Upper lobe of right lung (tissue), 1 donor: Measurements from ENCODE around the gene OR52R1. TPM values are rescaled to one million over a fixed set of nuclear protein-coding genes. Genes with fewer than 3 reads are reported as not detected.

Experiments used
- ATAC-seq: fragments of 200-7000 bp; cut with Tn5 transposase; one replicate; pipeline ENCODE4 v1.9.1; 2020; ENCODE audit warnings: mild to moderate bottlenecking, moderate library complexity
- DNase-seq: peaks from one replicate; pipeline ENCODE4 v3.0.0-alpha.2; 2020
- H3K27ac ChIP-seq: fragments of 200-600 bp; one replicate; pipeline ENCODE4 v1.8.0; 2022
- H3K27me3 ChIP-seq: fragments of 200-600 bp; one replicate; pipeline ENCODE4 v1.8.0; 2022; ENCODE audit warnings: mild to moderate bottlenecking
- H3K36me3 ChIP-seq: fragments of 200-600 bp; one replicate; pipeline ENCODE4 v1.8.0; 2022
- H3K4me1 ChIP-seq: fragments of 200-600 bp; one replicate; pipeline ENCODE4 v1.8.0; 2022
- H3K4me3 ChIP-seq: fragments of 200-600 bp; one replicate; pipeline ENCODE4 v1.8.0; 2022; ENCODE audit warnings: mild to moderate bottlenecking
- H3K9me3 ChIP-seq: fragments of 200-600 bp; one replicate; pipeline ENCODE4 v1.8.0; 2022
- CTCF ChIP-seq: fragments of 200-600 bp; IDR thresholded peaks from one replicate; pipeline ENCODE4 v1.8.0; 2022; ENCODE audit warnings: antibody characterized with exemption
- intact Hi-C: fragments of 100-400 bp; cut with DNase I; formaldehyde crosslinking; loops from one replicate; pipeline ENCODE4 v1.11.0; 2022
- total RNA-seq: library from RNA; stranded (reverse); fragmentation: NEBNext Ultra II Directional; extraction: Animal tissue kit (Norgen Biotek cat#: 25700); gene quantifications from one replicate; pipeline ENCODE4 v1.2.1, GENCODE V29; 2021
- donor health status: DM: no; HTN: yes; CAD: no; lungs with severe emphysema.

Gene OR52R1
- total RNA-seq, 1 donor from 2014 or later = not detected

GRCh38 chr11:4798427-4799183, 5.6 kb downstream of the OR52R1 start:
- Histone ChIP-seq H3K27ac (no peak overlapping the region), H3K4me3 (no peak overlapping the region), H3K36me3 (no peaks in the 10 kb centered on the region), H3K9me3 (no peaks in the 10 kb centered on the region), H3K4me1 (no peaks in the 10 kb centered on the region), H3K27me3 (no peaks in the 10 kb centered on the region)
- DNase-seq (no peak), ATAC-seq (no peak)
- TF ChIP-seq CTCF = no peak
- intact Hi-C loops = no loop called here

GRCh38 chr11:4797206-4797605, 7.0 kb downstream of the OR52R1 start:
- no peak overlapping the region for H3K27ac ChIP-seq
- ATAC-seq = no peak

GRCh38 chr11:4782454-4782853, 21.7 kb downstream of the OR52R1 start:
- DNase-seq = no peak
- H3K9me3 ChIP-seq = no peaks in the 10 kb centered on the region
- H3K27ac ChIP-seq = no peak overlapping the region
- H3K4me3 ChIP-seq = no peak overlapping the region
- H3K27me3 ChIP-seq = no peaks in the 10 kb centered on the region
- no peaks in the 10 kb centered on the region for H3K4me1 ChIP-seq
- TF ChIP-seq CTCF = no peak
- intact Hi-C loops = no loop called here
- no peak for ATAC-seq
- no peaks in the 10 kb centered on the region for H3K36me3 ChIP-seq

More at GRCh38 chr11:4797206-4797605, 7.0 kb downstream of the OR52R1 start:
- Histone ChIP-seq H3K4me3 (no peak overlapping the region), H3K27me3 (no peaks in the 10 kb centered on the region), H3K9me3 (no peaks in the 10 kb centered on the region), H3K4me1 (no peaks in the 10 kb centered on the region), H3K36me3 (no peaks in the 10 kb centered on the region)
- no peak for DNase-seq
- no peak for TF ChIP-seq CTCF
- intact Hi-C loops = no loop called here

GRCh38 chr11:4769838-4770237, 34.3 kb downstream of the OR52R1 start, which contains the start of gene OR51F1:
Gene OR51F1 (minus strand): TSS chr11:4769938. CDS start chr11:4769938, 0 bp downstream.
- H3K27ac ChIP-seq = no peak within 1 kb of the TSS
- no peaks in the 10 kb centered on the region for H3K4me1 ChIP-seq
- no peak for DNase-seq
- intact Hi-C loops = no loop called here
- no peaks in the 10 kb centered on the region for H3K27me3 ChIP-seq
- no peak within 1 kb of the TSS for H3K4me3 ChIP-seq
- no peaks in the 10 kb centered on the region for H3K36me3 ChIP-seq
- TF ChIP-seq CTCF = no peak
- H3K9me3 ChIP-seq = no peaks in the 10 kb centered on the region
- no peak for ATAC-seq

GRCh38 chr11:4768094-4768493, 36.1 kb downstream of the OR52R1 start:
- no peak for ATAC-seq
- H3K27ac ChIP-seq = no peak overlapping the region
- H3K9me3 ChIP-seq = no peaks in the 10 kb centered on the region
- no peak for TF ChIP-seq CTCF
- no peaks in the 10 kb centered on the region for H3K27me3 ChIP-seq
- H3K36me3 ChIP-seq = no peaks in the 10 kb centered on the region
- DNase-seq = no peak
- intact Hi-C loops = no loop called here
- no peak overlapping the region for H3K4me3 ChIP-seq
- no peaks in the 10 kb centered on the region for H3K4me1 ChIP-seq
